Stimulated activated CD8-positive, alpha-beta memory T cell treated with anti-CD3 and anti-CD28 coated beads, Interleukin-2, amount 100 ng/mL, for 48 hours (primary cell): ENCODE results near the gene CHIT1.

Experiments used
- DNase-seq, 2 donors: peaks; one replicate each; pipeline ENCODE4 v3.0.0-alpha.2; 2020; ENCODE audit warnings: low read depth in 2 of 2

CHIT1 gene

GRCh38 chr1:203175237-203175826 is 54.1 kb downstream of the CHIT1 start, which contains the start of gene MYBPH:
Gene MYBPH (minus strand): TSS chr1:203175826. CDS start chr1:203175755, 71 bp downstream.
- DNase-seq = no peak

GRCh38 chr1:203174324-203174985 is 55.0 kb downstream of the CHIT1 start:
- no peak for DNase-seq

GRCh38 chr1:203173566-203173965 is 55.9 kb downstream of the CHIT1 start:
- DNase-seq = no peak

GRCh38 chr1:203173011-203173555 is 56.4 kb downstream of the CHIT1 start:
- no peak for DNase-seq

GRCh38 chr1:203172184-203173010 is 57.1 kb downstream of the CHIT1 start:
- peak; percentile 23 to 28 for DNase-seq

GRCh38 chr1:203171341-203172183 is 57.9 kb downstream of the CHIT1 start:
- no peak for DNase-seq

GRCh38 chr1:203170625-203171330 is 58.7 kb downstream of the CHIT1 start:
- no peak for DNase-seq

GRCh38 chr1:203169770-203170520 is 59.5 kb downstream of the CHIT1 start:
- no peak for DNase-seq

- DNase-seq = no peak
Observed at GRCh38 chr1:203168991-203169390, 60.5 kb downstream of the CHIT1 start.

GRCh38 chr1:203168256-203168786 is 61.2 kb downstream of the CHIT1 start:
- no peak for DNase-seq

- no peak for DNase-seq
Observed at GRCh38 chr1:203167913-203168200, 61.6 kb downstream of the CHIT1 start.

GRCh38 chr1:203167026-203167912 is 62.2 kb downstream of the CHIT1 start:
- DNase-seq = no peak

- no peak for DNase-seq
Observed at GRCh38 chr1:203166192-203166940, 63.1 kb downstream of the CHIT1 start.
